HCT116 (cell line): ENCODE measurements around the gene NCOR1.

Source experiments
- EZH2phosphoT487 ChIP-seq: fragments of 200-600 bp; IDR thresholded peaks from 2 replicates; pipeline ENCODE4 v1.6.1; 2018; ENCODE audit warnings: antibody characterized with exemption, borderline replicate concordance
- ZNF274 ChIP-seq: fragments of 200-500 bp; sonication (Bioruptor generic); IDR thresholded peaks from 2 replicates; pipeline ENCODE4 v1.6.1; 2014; ENCODE audit warnings: mild to moderate bottlenecking, low read depth, low read length, inconsistent platforms
- TF ChIP-seq, protein P1 (sequence below), 3 experiments: fragments of 200-600 bp in 1 of 3; sonication (generic) in 1 of 3; IDR thresholded peaks in 2 of 3; conservative IDR thresholded peaks in 1 of 3; 2 replicates each; pipeline ENCODE4 v1.5.1; 2012 to 2017; ENCODE audit warnings: low read depth in 2 of 3, low read length in 2 of 3, antibody characterized with exemption in 1 of 3, borderline replicate concordance in 1 of 3, control low read depth in 1 of 3, mild to moderate bottlenecking in 1 of 3, mixed read lengths in 1 of 3, mixed run types in 1 of 3, moderate library complexity in 1 of 3; ENCODE audit not compliant: insufficient read depth in 1 of 3

DNA sequence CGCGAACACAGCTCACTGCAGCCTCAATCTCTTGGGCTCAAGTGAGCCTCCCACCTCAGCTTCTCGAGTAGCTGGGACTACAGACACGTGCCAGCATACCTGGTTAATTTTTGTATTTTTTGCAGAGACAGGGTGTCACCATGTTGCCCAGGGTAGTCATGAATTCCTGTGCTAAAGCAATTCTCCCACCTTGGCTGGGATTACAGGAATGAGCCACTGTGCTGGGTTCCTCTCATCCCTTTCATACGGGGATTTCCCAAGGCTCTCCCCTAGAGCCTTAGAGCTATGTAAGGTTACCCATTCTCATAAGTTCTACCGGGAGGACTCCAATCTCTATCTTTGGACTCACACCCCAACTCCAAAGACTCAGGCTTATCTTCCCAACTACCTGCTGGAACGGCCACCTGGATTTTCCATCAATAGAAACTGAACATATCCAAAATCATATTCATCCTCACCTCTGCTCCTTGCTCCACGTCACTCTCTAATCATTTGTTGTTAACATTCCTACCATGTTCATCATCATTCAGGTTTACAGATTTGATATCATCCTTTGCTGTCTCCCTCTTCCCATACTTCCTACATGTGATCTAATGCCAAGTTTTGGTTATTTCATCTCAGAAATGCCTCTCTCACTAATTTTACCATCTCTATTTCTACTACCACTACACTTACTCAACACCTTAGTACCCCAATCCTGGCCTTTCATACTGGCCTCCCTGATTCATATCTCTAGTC lies 92.5 kb downstream of the NCOR1 start:
- TF ChIP-seq, protein P1, sequence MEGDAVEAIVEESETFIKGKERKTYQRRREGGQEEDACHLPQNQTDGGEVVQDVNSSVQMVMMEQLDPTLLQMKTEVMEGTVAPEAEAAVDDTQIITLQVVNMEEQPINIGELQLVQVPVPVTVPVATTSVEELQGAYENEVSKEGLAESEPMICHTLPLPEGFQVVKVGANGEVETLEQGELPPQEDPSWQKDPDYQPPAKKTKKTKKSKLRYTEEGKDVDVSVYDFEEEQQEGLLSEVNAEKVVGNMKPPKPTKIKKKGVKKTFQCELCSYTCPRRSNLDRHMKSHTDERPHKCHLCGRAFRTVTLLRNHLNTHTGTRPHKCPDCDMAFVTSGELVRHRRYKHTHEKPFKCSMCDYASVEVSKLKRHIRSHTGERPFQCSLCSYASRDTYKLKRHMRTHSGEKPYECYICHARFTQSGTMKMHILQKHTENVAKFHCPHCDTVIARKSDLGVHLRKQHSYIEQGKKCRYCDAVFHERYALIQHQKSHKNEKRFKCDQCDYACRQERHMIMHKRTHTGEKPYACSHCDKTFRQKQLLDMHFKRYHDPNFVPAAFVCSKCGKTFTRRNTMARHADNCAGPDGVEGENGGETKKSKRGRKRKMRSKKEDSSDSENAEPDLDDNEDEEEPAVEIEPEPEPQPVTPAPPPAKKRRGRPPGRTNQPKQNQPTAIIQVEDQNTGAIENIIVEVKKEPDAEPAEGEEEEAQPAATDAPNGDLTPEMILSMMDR (IDR thresholded peaks at IDR 0.05 in 2 of 3, conservative IDR thresholded peaks at IDR 0.05 in 1 of 3; ENCODE audit: borderline replicate concordance in 1 of 3, insufficient read depth in 1 of 3, low read depth in 2 of 3, low read length in 2 of 3), result no peak
- TF ChIP-seq ZNF274 (no peak), EZH2phosphoT487 (no peak)
